GM21723 (cell line): Measurements from ENCODE around the gene CCDC6.

Experiments
- ATAC-seq: cut with Tn5 transposase; IDR thresholded peaks from one replicate; pipeline ENCODE4 v1.9.1; 2021; ENCODE audit warnings: mild to moderate bottlenecking, moderate library complexity; ENCODE audit not compliant: unreplicated experiment

The CCDC6 gene

GRCh38 chr10:59881640-59882039 is 24.7 kb downstream of the CCDC6 start:
- no peak for ATAC-seq

- peak; percentile 67 for ATAC-seq
Measured at GRCh38 chr10:59880971-59881510, 25.3 kb downstream of the CCDC6 start.

- no peak for ATAC-seq
Measured at GRCh38 chr10:59880019-59880717, 26.2 kb downstream of the CCDC6 start.

- ATAC-seq, result peak; percentile 47
Measured at GRCh38 chr10:59879363-59879913, 26.9 kb downstream of the CCDC6 start.

GRCh38 chr10:59878915-59879314 is 27.4 kb downstream of the CCDC6 start:
- ATAC-seq, result no peak

GRCh38 chr10:59878289-59878688 is 28.1 kb downstream of the CCDC6 start:
- ATAC-seq, result no peak

GRCh38 chr10:59877191-59877671 is 29.1 kb downstream of the CCDC6 start:
- no peak for ATAC-seq

GRCh38 chr10:59876695-59877094 is 29.7 kb downstream of the CCDC6 start:
- ATAC-seq, result no peak

- peak; percentile 24 for ATAC-seq
Measured at GRCh38 chr10:59876208-59876607, 30.1 kb downstream of the CCDC6 start.

GRCh38 chr10:59873896-59874295 is 32.5 kb downstream of the CCDC6 start:
- ATAC-seq, result peak; percentile 57

- no peak for ATAC-seq
Measured at GRCh38 chr10:59872892-59873463, 33.4 kb downstream of the CCDC6 start.

- ATAC-seq, result no peak
Measured at GRCh38 chr10:59870152-59870551, 36.2 kb downstream of the CCDC6 start.

GRCh38 chr10:59869594-59869940 is 36.8 kb downstream of the CCDC6 start:
- no peak for ATAC-seq

- no peak for ATAC-seq
Measured at GRCh38 chr10:59868696-59869593, 37.4 kb downstream of the CCDC6 start.

- no peak for ATAC-seq
Measured at GRCh38 chr10:59867590-59867989, 38.8 kb downstream of the CCDC6 start.

- peak; percentile 83 for ATAC-seq
Measured at GRCh38 chr10:59865101-59865500, 41.3 kb downstream of the CCDC6 start.

GRCh38 chr10:59864141-59864962 is 42.0 kb downstream of the CCDC6 start:
- peak; percentile 9 for ATAC-seq

GRCh38 chr10:59859570-59859969 is 46.8 kb downstream of the CCDC6 start:
- ATAC-seq, result no peak

GRCh38 chr10:59857921-59858320 is 48.4 kb downstream of the CCDC6 start:
- ATAC-seq, result no peak

- no peak for ATAC-seq
Measured at GRCh38 chr10:59857049-59857448, 49.3 kb downstream of the CCDC6 start.
